Uterus (tissue), 2 donors: Measurements from ENCODE around the gene SP3.

ENCODE experiments used
- POLR2A ChIP-seq, 2 donors: fragments of 450-650 bp; IDR thresholded peaks; one replicate each; pipeline ENCODE4 v1.6.1; 2016; ENCODE audit warnings: antibody characterized with exemption in 2 of 2, mild to moderate bottlenecking in 1 of 2, moderate library complexity in 1 of 2
- TF ChIP-seq, protein P1 (sequence below), 4 experiments: fragments of 200-600 bp in 2 of 4; fragments of 450-650 bp in 2 of 4; sonication (generic) in 2 of 4; IDR thresholded peaks; one replicate each; pipeline ENCODE4 v1.5.1; 2016 to 2019; ENCODE audit warnings: antibody characterized with exemption in 4 of 4, mild to moderate bottlenecking in 2 of 4, moderate library complexity in 1 of 4

DNA sequence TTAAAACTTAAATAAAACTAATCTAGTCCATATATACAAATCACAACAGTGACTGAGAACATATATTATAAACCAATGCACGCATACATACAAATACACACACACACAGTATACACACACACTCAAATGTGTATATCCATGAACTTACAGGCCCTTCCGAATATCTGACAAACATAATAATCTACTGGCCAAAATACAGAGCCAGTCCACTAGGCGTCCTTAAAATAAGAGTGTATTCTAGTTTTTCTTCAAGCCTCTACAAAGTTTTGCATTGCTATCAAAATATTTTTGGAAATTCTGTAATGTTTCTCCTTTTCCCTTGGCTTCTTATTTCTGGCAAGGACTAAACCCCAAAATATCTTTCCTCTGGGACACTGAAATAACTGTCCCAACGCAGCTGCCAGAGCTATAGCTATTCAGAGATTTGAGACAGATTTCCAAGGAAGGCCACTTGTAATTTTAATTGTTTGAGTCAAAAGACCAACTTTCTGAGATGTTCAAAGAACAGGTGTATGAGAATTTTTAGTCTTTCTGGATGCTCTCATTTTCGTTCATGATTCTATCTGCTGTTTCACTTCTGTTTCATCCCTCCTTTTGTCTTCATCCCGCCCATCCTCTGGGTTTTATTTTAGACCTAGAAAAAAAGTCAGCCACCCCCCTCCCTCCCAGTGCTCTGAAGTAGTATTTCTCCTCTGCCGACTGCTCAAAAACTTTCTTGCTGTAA lies 24.1 kb upstream of the SP3 start:
- TF ChIP-seq, protein P1, sequence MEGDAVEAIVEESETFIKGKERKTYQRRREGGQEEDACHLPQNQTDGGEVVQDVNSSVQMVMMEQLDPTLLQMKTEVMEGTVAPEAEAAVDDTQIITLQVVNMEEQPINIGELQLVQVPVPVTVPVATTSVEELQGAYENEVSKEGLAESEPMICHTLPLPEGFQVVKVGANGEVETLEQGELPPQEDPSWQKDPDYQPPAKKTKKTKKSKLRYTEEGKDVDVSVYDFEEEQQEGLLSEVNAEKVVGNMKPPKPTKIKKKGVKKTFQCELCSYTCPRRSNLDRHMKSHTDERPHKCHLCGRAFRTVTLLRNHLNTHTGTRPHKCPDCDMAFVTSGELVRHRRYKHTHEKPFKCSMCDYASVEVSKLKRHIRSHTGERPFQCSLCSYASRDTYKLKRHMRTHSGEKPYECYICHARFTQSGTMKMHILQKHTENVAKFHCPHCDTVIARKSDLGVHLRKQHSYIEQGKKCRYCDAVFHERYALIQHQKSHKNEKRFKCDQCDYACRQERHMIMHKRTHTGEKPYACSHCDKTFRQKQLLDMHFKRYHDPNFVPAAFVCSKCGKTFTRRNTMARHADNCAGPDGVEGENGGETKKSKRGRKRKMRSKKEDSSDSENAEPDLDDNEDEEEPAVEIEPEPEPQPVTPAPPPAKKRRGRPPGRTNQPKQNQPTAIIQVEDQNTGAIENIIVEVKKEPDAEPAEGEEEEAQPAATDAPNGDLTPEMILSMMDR (IDR thresholded peaks at IDR 0.05), result peak in 1 of 4 experiments; percentile 10
- no peak for TF ChIP-seq POLR2A (IDR thresholded peaks at IDR 0.05)
